K562 (cell line): ENCODE results near the gene ITM2B. TPM values are rescaled to one million over a fixed set of nuclear protein-coding genes. Genes with fewer than 3 reads are reported as not detected.

Experiments used
- ATAC-seq: fragments of 200-7000 bp; cut with Tn5 transposase; 3 replicates; pipeline ENCODE4 v1.9.1; 2020; ENCODE audit warnings: moderate library complexity
- BruUV-seq: library from RNA; stranded (reverse); fragments of 400-500 nt; replicated peaks from 2 replicates; lab custom pipeline; 2021; lab: Mats Ljungman, UMichigan
- CTCF ChIA-PET: fragments of 300-600 bp; formaldehyde crosslinking; extraction: SDS; loops from one replicate; lab custom pipeline; 2021; ENCODE audit warnings: low intra/inter-chr PET ratio; lab: Yijun Ruan, JAX
- POLR2A ChIA-PET: fragments of 300-600, 350-650 bp; sonication (Branson Sonifier 250); formaldehyde crosslinking; extraction: SDS; loops from one replicate; lab custom pipeline; 2021; ENCODE audit warnings: antibody characterized with exemption, inconsistent platforms; lab: Yijun Ruan, JAX
- DNase-seq, 4 experiments: peaks; one replicate each; pipeline versions ENCODE4 v3.0.0 to v3.0.0-alpha.2; 2011 to 2018; ENCODE audit warnings: low spot score in 3 of 4, mixed read lengths in 3 of 4; ENCODE audit errors: extremely low read depth in 1 of 4
- FAIRE-seq: peaks from 2 replicates; lab custom pipeline; 2011; peaks lifted over from hg19 to GRCh38; lab: Jason Lieb, UNC
- H2AFZ ChIP-seq: 2 replicates; pipeline ENCODE4 v1.6.0; 2011; ENCODE audit warnings: low read depth, low read length, control low read depth, inconsistent platforms
- H3K27ac ChIP-seq: fragments of 200-600 bp; 3 replicates; pipeline ENCODE4 v1.8.0; 2011; ENCODE audit warnings: low read depth, mild to moderate bottlenecking, control low read depth, inconsistent platforms, low read length, moderate library complexity, mixed read lengths; ENCODE audit errors: extremely low read depth
- H3K27me3 ChIP-seq, 2 experiments: fragments of 300-600 bp in 1 of 2; 2 replicates in 1 of 2; 3 replicates in 1 of 2; pipeline versions ENCODE4 v1.6.0 to v1.8.0; 2011; ENCODE audit warnings: inconsistent platforms in 2 of 2, low read length in 2 of 2, mild to moderate bottlenecking in 1 of 2, mixed read lengths in 1 of 2, moderate library complexity in 1 of 2; ENCODE audit not compliant: control insufficient read depth in 2 of 2, insufficient read depth in 2 of 2
- H3K36me3 ChIP-seq: fragments of 300-600 bp; 3 replicates; pipeline ENCODE4 v1.8.0; 2011; ENCODE audit warnings: mild to moderate bottlenecking, low read length, inconsistent platforms; ENCODE audit not compliant: control insufficient read depth, insufficient read depth
- H3K4me1 ChIP-seq, 2 experiments: fragments of 200-600 bp in 1 of 2; replicated peaks in 1 of 2; 2 replicates in 1 of 2; 3 replicates in 1 of 2; pipeline versions ENCODE4 v1.5.1 to v1.8.0; 2011; ENCODE audit warnings: inconsistent platforms in 2 of 2, low read length in 2 of 2, mild to moderate bottlenecking in 1 of 2, mixed read lengths in 1 of 2, moderate library complexity in 1 of 2; ENCODE audit not compliant: control insufficient read depth in 2 of 2, insufficient read depth in 2 of 2
- H3K4me2 ChIP-seq: 2 replicates; pipeline ENCODE4 v1.6.1; 2011; ENCODE audit warnings: low read length, control low read depth, inconsistent platforms, mixed read lengths; ENCODE audit not compliant: insufficient read depth
- H3K4me3 ChIP-seq: fragments of 200-600 bp; sonication (generic), shearing (Covaris generic); 2 replicates; pipeline ENCODE4 v1.5.1; 2016; ENCODE audit warnings: control low read depth, inconsistent platforms
- H3K79me2 ChIP-seq: fragments of 200-600 bp; 3 replicates; pipeline ENCODE4 v1.8.0; 2011; ENCODE audit warnings: low read length, inconsistent platforms; ENCODE audit not compliant: control insufficient read depth, insufficient read depth
- H3K9ac ChIP-seq, 2 experiments: 2 replicates each; pipeline versions ENCODE4 v1.6.0 to v1.6.1; 2011; ENCODE audit warnings: low read depth in 2 of 2, low read length in 2 of 2, control low read depth in 1 of 2, inconsistent platforms in 1 of 2, mild to moderate bottlenecking in 1 of 2, mixed read lengths in 1 of 2; ENCODE audit not compliant: insufficient read depth in 1 of 2
- H3K9me1 ChIP-seq: one replicate; pipeline ENCODE4 v1.6.0; 2011; ENCODE audit warnings: inconsistent platforms, mild to moderate bottlenecking, low read length, moderate library complexity; ENCODE audit not compliant: control insufficient read depth, insufficient read depth
- H3K9me3 ChIP-seq: replicated peaks from 2 replicates; pipeline ENCODE4 v1.5.1; 2011; ENCODE audit warnings: low read depth, low read length, inconsistent platforms; ENCODE audit not compliant: control insufficient read depth, insufficient read depth
- H4K20me1 ChIP-seq: replicated peaks from 2 replicates; pipeline ENCODE4 v1.6.1; 2011; ENCODE audit warnings: low read length, inconsistent platforms, mixed read lengths; ENCODE audit not compliant: control insufficient read depth, insufficient read depth
- ATF4 ChIP-seq: fragments of 450-650 bp; formaldehyde crosslinking; IDR thresholded peaks from 2 replicates; pipeline ENCODE4 v1.4.0; 2022; ENCODE audit warnings: mild to moderate bottlenecking, moderate library complexity
- CEBPG ChIP-seq, 3 experiments: fragments of 200-800 bp in 1 of 3; sonication (Bioruptor generic) in 1 of 3; sonication (generic) in 1 of 3; formaldehyde crosslinking in 1 of 3; IDR thresholded peaks in 2 of 3; conservative IDR thresholded peaks in 1 of 3; 2 replicates each; pipeline versions ENCODE4 v1.6.1 to v1.8.0; 2016 to 2022; ENCODE audit warnings: missing compliant biosample characterization in 2 of 3, missing genetic modification characterization in 2 of 3, mild to moderate bottlenecking in 1 of 3, missing genetic modification reagents in 1 of 3
- CTCFL ChIP-seq: IDR thresholded peaks from 2 replicates; pipeline ENCODE4 v1.6.1; 2011; ENCODE audit warnings: borderline replicate concordance, low read depth, mild to moderate bottlenecking, moderate library complexity, low read length; ENCODE audit not compliant: insufficient read depth, poor library complexity, severe bottlenecking
- EP300 ChIP-seq: IDR thresholded peaks from 2 replicates; pipeline ENCODE4 v1.6.1; 2012; ENCODE audit warnings: low read length, improper control_type of control experiment
- EP400 ChIP-seq: fragments of 450-650 bp; IDR thresholded peaks from 2 replicates; pipeline ENCODE4 v1.6.1; 2017; ENCODE audit warnings: antibody characterized with exemption, mild to moderate bottlenecking, moderate library complexity
- ERF ChIP-seq: fragments of 450-650 bp; formaldehyde crosslinking; IDR thresholded peaks from 2 replicates; pipeline ENCODE4 v1.4.0; 2020; ENCODE audit warnings: mild to moderate bottlenecking, mixed read lengths
- HLTF ChIP-seq: fragments of 450-650 bp; IDR thresholded peaks from 2 replicates; pipeline ENCODE4 v1.6.1; 2016
- MCM7 ChIP-seq, 2 experiments: fragments of 450-650 bp; IDR thresholded peaks; 2 replicates each; pipeline ENCODE4 v1.6.1; 2016 to 2018
- MECOM ChIP-seq: fragments of 250-450 bp; sonication (Bioruptor Pico); IDR thresholded peaks from 2 replicates; pipeline ENCODE4 v1.8.0; 2022; ENCODE audit warnings: inconsistent platforms
- PRPF4 ChIP-seq: fragments of 200-400 bp; formaldehyde crosslinking; IDR thresholded peaks from one replicate; pipeline ENCODE4 v1.6.1; 2017; ENCODE audit warnings: low read length, low read depth, mild to moderate bottlenecking; ENCODE audit not compliant: insufficient read depth, poor library complexity, severe bottlenecking
- RREB1 ChIP-seq: fragments of 250-450 bp; sonication (Bioruptor Pico); IDR thresholded peaks from 2 replicates; pipeline ENCODE4 v1.4.0; 2020
- TAF15 ChIP-seq: fragments of 200-400 bp; formaldehyde crosslinking; IDR thresholded peaks from 2 replicates; pipeline ENCODE4 v1.6.1; 2017; ENCODE audit warnings: mild to moderate bottlenecking, low read depth, low read length, moderate library complexity
- YY1 ChIP-seq, 3 experiments: IDR thresholded peaks; 2 replicates each; pipeline ENCODE4 v1.6.1; 2011; ENCODE audit warnings: low read length in 2 of 3, mild to moderate bottlenecking in 2 of 3, moderate library complexity in 2 of 3, borderline replicate concordance in 1 of 3, control low read depth in 1 of 3, low read depth in 1 of 3; ENCODE audit not compliant: insufficient read depth in 3 of 3, insufficient replicate concordance in 2 of 3, control insufficient read depth in 1 of 3, insufficient read length in 1 of 3; ENCODE audit errors: extremely low read depth in 1 of 3
- WGBS: fragments of 100-300 bp; shearing (Covaris generic); methylation state at CpG from one replicate; pipeline ENCODE4 v1.1.6; 2016; ENCODE audit warnings: low coverage, mixed read lengths; ENCODE audit not compliant: insufficient coverage; ENCODE audit errors: missing lambda C conversion rate; 5-methylcytosine and 5-hydroxymethylcytosine counted together
- in situ Hi-C: fragments of 300-500 bp; cut with MboI; formaldehyde crosslinking; loops from 4 replicates; pipeline ENCODE4 v1.15.0; 2018; ENCODE audit warnings: inconsistent platforms, mixed read lengths
- intact Hi-C: fragments of 100-400 bp; cut with micrococcal nuclease; formaldehyde crosslinking; loops from 2 replicates; pipeline ENCODE4 v1.14.2; 2022
- polyA plus RNA-seq, 8 experiments: library from polyadenylated mRNA; depleted of rRNA in 4 of 8; stranded (reverse) in 5 of 8; unstranded in 3 of 8; fragments of >200 nt; fragmentation: Nextera tagmentation in 2 of 8; fragmentation: Illumina TruSeq in 1 of 8; extraction: Ambion mirVana in 2 of 8; extraction: Trizol in 1 of 8; gene quantifications; 2 replicates each; pipeline versions ENCODE4 v1.2.1 to v1.2.3, GENCODE V29; 2011 to 2014; ENCODE audit warnings: inconsistent platforms in 1 of 8, missing spikeins in 1 of 8
- total RNA-seq, 7 experiments: library from RNA; depleted of rRNA in 6 of 7; stranded (reverse); fragments of >200 nt in 6 of 7; fragmentation: Illumina TruSeq in 2 of 7; extraction: Trizol in 2 of 7; gene quantifications; 2 replicates each; pipeline versions ENCODE4 v1.2.1 to v1.2.3, GENCODE V29; 2011 to 2021; ENCODE audit warnings: low replicate concordance in 1 of 7

The ITM2B gene
- total and polyA plus RNA-seq, 9 of the 15 experiments (the other 6 are each of a cell fraction or from before 2014, with no cell fraction given): 22.0 to 83.8 (median 45.0) TPM

GRCh38 chr13:48230541-48230940, 2.5 kb upstream of the ITM2B start:
- in situ Hi-C loops (no loop called here), intact Hi-C loops (no loop called here)
- peaks cover 21% of the 10 kb centered on the region for H3K79me2 ChIP-seq
- H3K9me1 ChIP-seq: no peaks in the 10 kb centered on the region
- ChIA-PET POLR2A (interaction anchor here (0.6 kb wide), 1 partner anchor 111 kb away, joined by 3 read pairs; no protein-coding TSS in a partner anchor), CTCF (no interaction called here)
- BruUV-seq: no TSS peak
- 21% methylated on average over 2 of the region's 2 CpGs for WGBS
- no peaks in the 10 kb centered on the region for H3K9me3 ChIP-seq
- FAIRE-seq: no peak
- DNase-seq: no peak
- H3K4me3 ChIP-seq: no peak overlapping the region
- peaks cover 0 to 16% of the 10 kb centered on the region in 2 experiments; a peak in 4 of 5 replicates for H3K4me1 ChIP-seq
- H3K36me3 ChIP-seq: no peaks in the 10 kb centered on the region
- no peak overlapping the region for H3K4me2 ChIP-seq
- no peak overlapping the region for H3K27ac ChIP-seq
- peak overlapping the region; percentile 85 for H2AFZ ChIP-seq
- H3K27me3 ChIP-seq: no peaks in the 10 kb centered on the region
- no peaks in the 10 kb centered on the region for H4K20me1 ChIP-seq
- no peak for ATAC-seq
- H3K9ac ChIP-seq: no peak overlapping the region
- no peak for TF ChIP-seq TAF15
- no peak for TF ChIP-seq CTCFL
- TF ChIP-seq MCM7 (IDR thresholded peaks at IDR 0.05): no peak
- TF ChIP-seq HLTF: no peak
- no peak for TF ChIP-seq ERF
- TF ChIP-seq PRPF4: no peak
- no peak for TF ChIP-seq ATF4 (CRISPR knock-in tag)
- no peak for TF ChIP-seq EP300
- no peak for TF ChIP-seq EP400
- TF ChIP-seq RREB1 (CRISPR knock-in tag): no peak
- TF ChIP-seq CEBPG (CRISPR knock-in tag; IDR thresholded peaks at IDR 0.05): no peak
- no peak for TF ChIP-seq CEBPG (tag; conservative IDR thresholded peaks at IDR 0.05 in 1 of 2, IDR thresholded peaks at IDR 0.05 in 1 of 2)
- TF ChIP-seq YY1 (IDR thresholded peaks at IDR 0.05; ENCODE audit: borderline replicate concordance in 1 of 3, control insufficient read depth in 1 of 3, extremely low read depth in 1 of 3, insufficient read depth in 3 of 3, insufficient read length in 1 of 3, insufficient replicate concordance in 2 of 3, low read depth in 1 of 3, low read length in 2 of 3): no peak
- no peak for TF ChIP-seq MECOM (CRISPR knock-in tag)
